ENCODE measurements around the gene ACE.

Gene ACE

DNA sequence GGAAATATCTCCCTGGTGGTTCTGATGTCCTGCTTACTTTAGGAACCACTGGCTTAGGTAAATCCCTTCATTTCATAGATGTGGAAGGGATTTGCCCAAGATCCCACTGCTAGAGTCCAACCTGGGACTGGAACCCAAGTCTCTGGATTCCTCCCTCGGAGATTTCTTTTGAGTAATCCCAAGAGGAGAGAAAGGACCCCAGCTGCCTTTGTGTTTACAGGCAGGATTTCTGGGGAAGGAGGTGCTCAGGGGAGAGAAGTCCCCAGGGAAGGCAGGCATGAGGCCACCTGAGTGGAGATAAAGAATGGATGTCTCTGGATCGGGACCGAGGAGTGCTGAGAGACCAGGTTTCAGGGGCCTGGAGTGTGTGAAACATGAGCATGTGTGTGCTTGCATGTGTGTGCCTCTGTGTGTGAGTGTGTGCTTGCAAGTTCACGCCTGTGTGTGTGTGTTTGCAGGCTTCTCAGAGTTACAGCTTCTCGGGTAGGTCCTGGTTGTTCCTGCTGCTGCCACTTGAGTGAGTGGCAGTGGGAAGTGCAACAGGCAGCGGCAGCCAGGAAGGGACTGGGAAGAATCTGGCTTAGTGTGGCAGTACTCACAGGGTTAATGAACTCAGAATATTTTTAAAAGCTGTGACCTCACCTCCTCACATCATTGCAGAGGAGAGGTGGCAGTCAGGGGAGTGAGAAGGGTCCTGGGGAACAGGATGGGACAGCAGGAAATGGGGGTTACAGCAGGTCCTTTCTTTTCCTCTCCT is 48.5 kb downstream of the ACE start:
- TF ChIP-seq CTCF (conservative IDR thresholded peaks at IDR 0.05; ENCODE audit: low read depth, low read length) = no peak
- DNase-seq (ENCODE audit: low read depth) = no peak

GRCh38 chr17:63526861-63527260 is 50.0 kb downstream of the ACE start:
- TF ChIP-seq CTCF (conservative IDR thresholded peaks at IDR 0.05; ENCODE audit: low read depth, low read length) = no peak
- no peak overlapping the region for H3K4me3 ChIP-seq (ENCODE audit: low read length)
- DNase-seq (ENCODE audit: low read depth) = no peak

More for the DNA sequence above, 48.5 kb downstream of the ACE start:
- H3K4me3 ChIP-seq (ENCODE audit: low read length) = no peak overlapping the region

- no peak overlapping the region for H3K4me3 ChIP-seq (ENCODE audit: low read length)
- no peak for TF ChIP-seq CTCF (conservative IDR thresholded peaks at IDR 0.05; ENCODE audit: low read depth, low read length)
- no peak for DNase-seq (ENCODE audit: low read depth)
Observed at GRCh38 chr17:63528183-63528582, 51.3 kb downstream of the ACE start.

- no peak for TF ChIP-seq CTCF (conservative IDR thresholded peaks at IDR 0.05; ENCODE audit: low read depth, low read length)
- H3K4me3 ChIP-seq (ENCODE audit: low read length) = no peak overlapping the region
- no peak for DNase-seq (ENCODE audit: low read depth)
Observed at GRCh38 chr17:63529711-63530556, 53.1 kb downstream of the ACE start.

GRCh38 chr17:63530557-63531021 is 53.7 kb downstream of the ACE start:
- H3K4me3 ChIP-seq (ENCODE audit: low read length) = no peak overlapping the region
- DNase-seq (ENCODE audit: low read depth) = no peak
- no peak for TF ChIP-seq CTCF (conservative IDR thresholded peaks at IDR 0.05; ENCODE audit: low read depth, low read length)

- DNase-seq (ENCODE audit: low read depth) = no peak
- TF ChIP-seq CTCF (conservative IDR thresholded peaks at IDR 0.05; ENCODE audit: low read depth, low read length) = no peak
- no peak overlapping the region for H3K4me3 ChIP-seq (ENCODE audit: low read length)
Observed at GRCh38 chr17:63531022-63531965, 54.4 kb downstream of the ACE start.

Measured in retinal pigment epithelial cell (primary cell).